ENCODE measurements around the gene LPAR4.

DNA sequence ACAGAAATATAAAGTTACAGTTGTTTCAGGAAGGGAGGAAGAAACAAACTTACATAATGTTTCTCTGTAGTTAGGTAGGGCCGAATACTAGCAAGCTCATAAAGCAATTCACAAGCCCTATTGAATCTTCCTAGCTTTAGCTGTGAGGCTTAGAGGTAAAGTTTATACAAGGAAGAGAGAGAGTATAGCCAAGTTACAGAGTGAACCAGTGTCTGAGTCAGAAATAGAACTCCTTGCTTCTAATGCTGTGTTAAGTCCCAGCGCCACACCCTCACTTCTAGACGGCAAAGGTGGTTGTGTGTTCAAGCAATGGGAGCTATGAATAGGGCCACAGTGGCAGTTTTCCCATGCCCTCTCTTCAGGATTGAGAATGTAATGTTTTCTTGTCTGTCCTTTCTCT is 6.1 kb downstream of the LPAR4 start:
- TF ChIP-seq POLR2A (IDR thresholded peaks at IDR 0.05; ENCODE audit: low read length) (no peak), GATA1 (IDR thresholded peaks at IDR 0.05; ENCODE audit: low read depth, low read length) (no peak)

Measured in erythroblast (primary cell).